Endothelial cell (in vitro differentiated cells): ENCODE data around the gene TTLL7. TPM values are rescaled to one million over a fixed set of nuclear protein-coding genes. Genes with fewer than 3 reads are reported as not detected.

Experiments
- DNase-seq: peaks from one replicate; pipeline ENCODE4 v3.0.0; 2021; ENCODE audit warnings: low spot score
- H3K27ac Mint-ChIP-seq: one replicate; pipeline ENCODE4 v1.8.0; 2021; ENCODE audit warnings: mixed read lengths, inconsistent platforms; ENCODE audit not compliant: unreplicated experiment
- H3K27me3 Mint-ChIP-seq: one replicate; pipeline ENCODE4 v1.8.0; 2021; ENCODE audit warnings: mild to moderate bottlenecking, moderate library complexity, mixed read lengths, inconsistent platforms; ENCODE audit not compliant: unreplicated experiment
- H3K36me3 Mint-ChIP-seq: one replicate; pipeline ENCODE4 v1.8.0; 2021; ENCODE audit warnings: mild to moderate bottlenecking, low read depth, mixed read lengths, inconsistent platforms; ENCODE audit not compliant: unreplicated experiment
- H3K4me1 Mint-ChIP-seq: one replicate; pipeline ENCODE4 v1.8.0; 2021; ENCODE audit warnings: mild to moderate bottlenecking, mixed read lengths, inconsistent platforms; ENCODE audit not compliant: unreplicated experiment
- H3K4me3 Mint-ChIP-seq: one replicate; pipeline ENCODE4 v1.8.0; 2021; ENCODE audit warnings: mild to moderate bottlenecking, mixed read lengths, inconsistent platforms; ENCODE audit not compliant: unreplicated experiment
- H3K9me3 Mint-ChIP-seq: one replicate; pipeline ENCODE4 v1.8.0; 2021; ENCODE audit warnings: mixed read lengths, inconsistent platforms; ENCODE audit not compliant: unreplicated experiment
- CTCF ChIP-seq: fragments of 200-600 bp; sonication (generic); IDR thresholded peaks from one replicate; pipeline ENCODE4 v1.5.0; 2021; ENCODE audit warnings: antibody characterized with exemption; ENCODE audit not compliant: unreplicated experiment
- total RNA-seq: library from RNA; stranded (reverse); fragmentation: NEBNext Ultra II Directional; extraction: Animal tissue kit (Norgen Biotek cat#: 25700); gene quantifications from one replicate; pipeline ENCODE4 v1.2.1, GENCODE V29; 2021; ENCODE audit not compliant: unreplicated experiment

Gene TTLL7
- total RNA-seq, 1 donor from 2014 or later = 2.7 TPM

- Mint-ChIP-seq H3K27ac (no peak overlapping the region), H3K4me1 (no peaks in the 10 kb centered on the region), H3K4me3 (no peak overlapping the region), H3K9me3 (no peaks in the 10 kb centered on the region), H3K36me3 (no peaks in the 10 kb centered on the region), H3K27me3 (no peaks in the 10 kb centered on the region)
- no peak for DNase-seq
- TF ChIP-seq CTCF = no peak
These were observed 182.1 kb downstream of the TTLL7 start for GRCh38 chr1:83816836-83817235.

DNA sequence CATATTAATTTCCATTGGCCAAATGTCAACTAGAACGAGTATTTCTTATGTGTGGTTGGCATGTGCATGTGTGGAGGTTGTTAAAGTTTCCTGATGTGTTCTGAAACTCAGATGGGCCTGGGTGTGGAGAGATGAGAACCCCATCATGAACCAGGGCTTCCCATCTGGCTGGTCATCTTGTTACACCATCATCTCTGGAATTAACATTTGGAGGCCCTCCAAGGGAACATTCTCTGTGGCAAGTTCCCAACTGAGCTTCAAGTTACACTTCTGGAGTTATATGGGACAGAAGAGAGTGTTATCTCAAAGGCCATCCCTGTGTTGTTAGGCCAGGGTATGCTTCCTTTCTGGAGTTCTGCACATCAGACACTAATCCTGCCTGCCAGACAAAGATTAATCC is 183.6 kb downstream of the TTLL7 start:
- Mint-ChIP-seq H3K27ac (no peak overlapping the region), H3K4me1 (no peaks in the 10 kb centered on the region), H3K36me3 (no peaks in the 10 kb centered on the region), H3K4me3 (no peak overlapping the region), H3K9me3 (no peaks in the 10 kb centered on the region), H3K27me3 (no peaks in the 10 kb centered on the region)
- DNase-seq = no peak
- TF ChIP-seq CTCF = no peak

Other genes starting within 250 kb of the TTLL7 start
- gene PRKACB, start 145.1 kb upstream of the TTLL7 start, total RNA-seq = 19.7 TPM